Esophagus muscularis mucosa (tissue), 4 donors: ENCODE results near the gene LEMD3. TPM values are rescaled to one million over a fixed set of nuclear protein-coding genes. Genes with fewer than 3 reads are reported as not detected.

Experiments used
- DNase-seq: peaks from one replicate; pipeline ENCODE4 v3.0.0-alpha.2; 2017; ENCODE audit errors: extremely low spot score
- H3K27ac ChIP-seq, 4 donors: fragments of 200-600 bp; sonication (generic); replicated peaks in 1 of 4; 1 replicate in 3 of 4; 2 replicates in 1 of 4; pipeline ENCODE4 v1.5.1; 2016 to 2019; ENCODE audit warnings: mild to moderate bottlenecking in 1 of 4
- H3K27me3 ChIP-seq, 4 donors: fragments of 200-600 bp; sonication (generic); one replicate each; pipeline versions ENCODE4 v1.5.1 to v1.6.0; 2016 to 2019
- H3K36me3 ChIP-seq, 4 donors: fragments of 200-600 bp; sonication (generic); one replicate each; pipeline ENCODE4 v1.5.1; 2016 to 2019
- H3K4me1 ChIP-seq, 4 donors: fragments of 200-600 bp; sonication (generic); one replicate each; pipeline ENCODE4 v1.5.1; 2016 to 2019
- H3K4me3 ChIP-seq, 4 donors: fragments of 200-600 bp; sonication (generic); 1 replicate in 2 of 4; 2 replicates in 2 of 4; pipeline ENCODE4 v1.5.1; 2016 to 2019; ENCODE audit warnings: mild to moderate bottlenecking in 4 of 4, moderate library complexity in 1 of 4
- H3K9me3 ChIP-seq, 4 donors: fragments of 200-600 bp; sonication (generic); 1 replicate in 3 of 4; 2 replicates in 1 of 4; pipeline ENCODE4 v1.5.1; 2016 to 2019
- CTCF ChIP-seq, 3 experiments: fragments of 200-600 bp in 2 of 3; fragments of 450-650 bp in 1 of 3; sonication (generic) in 2 of 3; IDR thresholded peaks; one replicate each; pipeline ENCODE4 v1.5.1; 2017 to 2019; ENCODE audit warnings: antibody characterized with exemption in 3 of 3, mild to moderate bottlenecking in 2 of 3, moderate library complexity in 1 of 3
- EP300 ChIP-seq: sonication (generic); formaldehyde crosslinking; IDR thresholded peaks from one replicate; pipeline ENCODE4 v1.6.1; 2017; ENCODE audit warnings: antibody characterized with exemption
- POLR2A ChIP-seq: fragments of 450-650 bp; IDR thresholded peaks from one replicate; pipeline ENCODE4 v1.6.1; 2017; ENCODE audit warnings: antibody characterized with exemption, moderate library complexity, mild to moderate bottlenecking, low read depth
- POLR2AphosphoS5 ChIP-seq, 2 donors: sonication (generic); formaldehyde crosslinking; IDR thresholded peaks; one replicate each; pipeline ENCODE4 v1.6.1; 2017; ENCODE audit warnings: antibody characterized with exemption in 2 of 2
- WGBS: methylation state at CpG from one replicate; pipeline ENCODE4 v1.1.5; 2018; 5-methylcytosine and 5-hydroxymethylcytosine counted together
- intact Hi-C: fragments of 100-400 bp; cut with DNase I; formaldehyde crosslinking; loops from one replicate; pipeline ENCODE4 v1.15.1; 2023
- total RNA-seq, 4 donors: library from RNA; depleted of rRNA; stranded (reverse); fragments of >200 nt; gene quantifications; one replicate each; pipeline versions ENCODE4 v1.1.0 to v1.2.1, GENCODE V29; 2016

The LEMD3 gene
- total RNA-seq, 4 donors from 2014 or later: 26.6 to 39.0 (median 29.3) TPM

DNA sequence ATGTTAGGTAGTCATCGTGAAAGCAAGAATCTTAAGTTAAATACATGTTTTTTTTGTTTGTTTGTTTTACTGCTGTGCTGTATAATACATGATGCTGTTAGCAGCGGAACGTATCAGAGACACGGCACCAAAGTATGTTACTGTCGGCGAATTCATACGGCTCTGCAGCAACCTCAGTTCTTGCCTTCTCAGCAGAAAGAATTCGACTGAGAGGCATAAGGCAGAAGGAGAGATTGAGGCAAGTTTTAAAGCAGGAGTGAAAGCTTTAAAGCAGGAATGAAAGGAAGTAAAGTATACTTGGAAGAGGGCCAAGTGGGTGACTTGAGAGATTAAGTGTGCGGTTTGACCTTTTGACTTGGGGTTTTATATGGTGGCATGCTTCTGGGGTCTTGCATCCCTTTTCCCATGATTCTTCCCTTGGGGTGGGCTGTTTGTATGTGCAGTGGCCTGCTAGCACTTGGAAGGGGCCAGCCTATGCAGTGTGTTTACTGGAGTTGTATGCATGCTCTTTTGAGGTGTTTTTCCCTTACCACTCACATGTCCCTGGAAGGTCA is 23.7 kb downstream of the LEMD3 start:
- peaks cover 6 to 33% (median 24%) of the 10 kb centered on the region in 4 donors for H3K4me1 ChIP-seq
- TF ChIP-seq POLR2A (no peak), CTCF (IDR thresholded peaks at IDR 0.05) (no peak), POLR2AphosphoS5 (IDR thresholded peaks at IDR 0.05) (no peak), EP300 (no peak)
- H3K9me3 ChIP-seq: peaks cover 0 to 7% (median 0%) of the 10 kb centered on the region in 4 donors
- intact Hi-C loops: no loop called here
- no peak overlapping the region for H3K27ac ChIP-seq
- no peaks in the 10 kb centered on the region for H3K36me3 ChIP-seq
- DNase-seq: no peak
- 78% methylated on average over 9 of the region's 9 CpGs for WGBS
- H3K4me3 ChIP-seq: no peak overlapping the region
- no peaks in the 10 kb centered on the region for H3K27me3 ChIP-seq

GRCh38 chr12:65194949-65195348 is 25.6 kb downstream of the LEMD3 start:
- intact Hi-C loops: no loop called here
- no peak for DNase-seq
- Histone ChIP-seq H3K4me1 (peaks cover 6 to 24% (median 13%) of the 10 kb centered on the region in 4 donors), H3K27ac (no peak overlapping the region), H3K9me3 (peaks cover 0 to 7% (median 0%) of the 10 kb centered on the region in 4 donors), H3K36me3 (no peaks in the 10 kb centered on the region), H3K27me3 (no peaks in the 10 kb centered on the region), H3K4me3 (no peak overlapping the region)
- TF ChIP-seq POLR2A (no peak), POLR2AphosphoS5 (IDR thresholded peaks at IDR 0.05) (no peak), CTCF (IDR thresholded peaks at IDR 0.05) (no peak), EP300 (no peak)
- 94% methylated on average over 4 of the region's 4 CpGs for WGBS

- intact Hi-C loops: no loop called here
- Histone ChIP-seq H3K9me3 (peaks cover 0 to 7% (median 0%) of the 10 kb centered on the region in 4 donors), H3K4me3 (no peak overlapping the region), H3K27me3 (no peaks in the 10 kb centered on the region), H3K27ac (no peak overlapping the region), H3K36me3 (no peaks in the 10 kb centered on the region), H3K4me1 (peaks cover 6 to 25% (median 13%) of the 10 kb centered on the region in 4 donors)
- 79% methylated on average over 2 of the region's 2 CpGs for WGBS
- TF ChIP-seq POLR2A: no peak
- no peak for TF ChIP-seq EP300
- no peak for TF ChIP-seq POLR2AphosphoS5 (IDR thresholded peaks at IDR 0.05)
- no peak for TF ChIP-seq CTCF (IDR thresholded peaks at IDR 0.05)
- DNase-seq: no peak
Observed at GRCh38 chr12:65195387-65196055, 26.1 kb downstream of the LEMD3 start.

- peaks cover 0 to 7% (median 0%) of the 10 kb centered on the region in 4 donors for H3K9me3 ChIP-seq
- H3K27ac ChIP-seq: no peak overlapping the region
- intact Hi-C loops: no loop called here
- peaks cover 6 to 25% (median 13%) of the 10 kb centered on the region in 4 donors for H3K4me1 ChIP-seq
- 87% methylated on average over 2 of the region's 2 CpGs for WGBS
- DNase-seq: no peak
- no peaks in the 10 kb centered on the region for H3K36me3 ChIP-seq
- H3K27me3 ChIP-seq: no peaks in the 10 kb centered on the region
- TF ChIP-seq CTCF (IDR thresholded peaks at IDR 0.05): no peak
- H3K4me3 ChIP-seq: no peak overlapping the region
Observed at GRCh38 chr12:65196762-65197567, 27.6 kb downstream of the LEMD3 start.
